IMR-90 (cell line): Measurements from ENCODE around the gene CLRN3.

Experiments used
- BHLHE40 ChIP-seq: fragments of 150-350 bp; IDR thresholded peaks from 2 replicates; pipeline ENCODE4 v1.6.1; 2016; ENCODE audit warnings: mild to moderate bottlenecking, low read depth, low read length
- CHD1 ChIP-seq: IDR thresholded peaks from 2 replicates; pipeline ENCODE4 v1.6.1; 2012; ENCODE audit warnings: low read depth, low read length, improper control_type of control experiment
- MXI1 ChIP-seq: IDR thresholded peaks from 2 replicates; pipeline ENCODE4 v1.6.1; 2012; ENCODE audit warnings: low read depth, mild to moderate bottlenecking, low read length, moderate library complexity, borderline replicate concordance
- POLR2A ChIP-seq: IDR thresholded peaks from 2 replicates; pipeline ENCODE4 v1.6.1; 2012; ENCODE audit warnings: mild to moderate bottlenecking, low read depth, low read length
- RAD21 ChIP-seq: IDR thresholded peaks from 2 replicates; pipeline ENCODE4 v1.6.1; 2012; ENCODE audit warnings: low read length, improper control_type of control experiment
- RFX5 ChIP-seq: IDR thresholded peaks from 2 replicates; pipeline ENCODE4 v1.8.0; 2012; ENCODE audit warnings: low read depth, mild to moderate bottlenecking, low read length, moderate library complexity
- TF ChIP-seq, protein P1 (sequence below): conservative IDR thresholded peaks from 2 replicates; pipeline ENCODE4 v1.5.1; 2012; ENCODE audit warnings: mild to moderate bottlenecking, low read depth, low read length, improper control_type of control experiment

GRCh38 chr10:127869329-127869728, 23.4 kb downstream of the CLRN3 start:
- TF ChIP-seq, protein P1, sequence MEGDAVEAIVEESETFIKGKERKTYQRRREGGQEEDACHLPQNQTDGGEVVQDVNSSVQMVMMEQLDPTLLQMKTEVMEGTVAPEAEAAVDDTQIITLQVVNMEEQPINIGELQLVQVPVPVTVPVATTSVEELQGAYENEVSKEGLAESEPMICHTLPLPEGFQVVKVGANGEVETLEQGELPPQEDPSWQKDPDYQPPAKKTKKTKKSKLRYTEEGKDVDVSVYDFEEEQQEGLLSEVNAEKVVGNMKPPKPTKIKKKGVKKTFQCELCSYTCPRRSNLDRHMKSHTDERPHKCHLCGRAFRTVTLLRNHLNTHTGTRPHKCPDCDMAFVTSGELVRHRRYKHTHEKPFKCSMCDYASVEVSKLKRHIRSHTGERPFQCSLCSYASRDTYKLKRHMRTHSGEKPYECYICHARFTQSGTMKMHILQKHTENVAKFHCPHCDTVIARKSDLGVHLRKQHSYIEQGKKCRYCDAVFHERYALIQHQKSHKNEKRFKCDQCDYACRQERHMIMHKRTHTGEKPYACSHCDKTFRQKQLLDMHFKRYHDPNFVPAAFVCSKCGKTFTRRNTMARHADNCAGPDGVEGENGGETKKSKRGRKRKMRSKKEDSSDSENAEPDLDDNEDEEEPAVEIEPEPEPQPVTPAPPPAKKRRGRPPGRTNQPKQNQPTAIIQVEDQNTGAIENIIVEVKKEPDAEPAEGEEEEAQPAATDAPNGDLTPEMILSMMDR = no peak
- TF ChIP-seq RFX5 (no peak), RAD21 (no peak), POLR2A (no peak), MXI1 (no peak), BHLHE40 (no peak), CHD1 (no peak)
